Mesodermal cell (in vitro differentiated cells): ENCODE measurements around the gene MRPS18C. TPM values are rescaled to one million over a fixed set of nuclear protein-coding genes. Genes with fewer than 3 reads are reported as not detected.

ENCODE experiments used
- H3K27ac ChIP-seq: 2 replicates; pipeline ENCODE4 v1.7.0; 2013; ENCODE audit warnings: mild to moderate bottlenecking, low read depth, low read length, moderate library complexity; ENCODE audit not compliant: severe bottlenecking
- H3K36me3 ChIP-seq: 2 replicates; pipeline ENCODE4 v1.7.1; 2013; ENCODE audit warnings: mild to moderate bottlenecking, low read length, moderate library complexity; ENCODE audit not compliant: control insufficient read depth, insufficient read depth
- H3K4me1 ChIP-seq: one replicate; pipeline ENCODE4 v1.7.1; 2013; ENCODE audit warnings: mild to moderate bottlenecking, low read length; ENCODE audit not compliant: insufficient read depth, control insufficient read depth, poor library complexity, severe bottlenecking
- H3K4me3 ChIP-seq: 2 replicates; pipeline ENCODE4 v1.7.0; 2013; ENCODE audit warnings: low read length, control low read depth, mild to moderate bottlenecking; ENCODE audit not compliant: insufficient read depth, poor library complexity, severe bottlenecking; ENCODE audit errors: extremely low read depth
- H3K9me3 ChIP-seq: 2 replicates; pipeline ENCODE4 v1.7.1; 2013; ENCODE audit warnings: mild to moderate bottlenecking, low read length, moderate library complexity; ENCODE audit not compliant: control insufficient read depth
- WGBS, 2 experiments: methylation state at CpG; one replicate each; pipeline ENCODE4 v1.1.5; 2013; ENCODE audit warnings: missing lambda C conversion rate in 2 of 2; ENCODE audit not compliant: insufficient coverage in 2 of 2; 5-methylcytosine and 5-hydroxymethylcytosine counted together
- polyA plus RNA-seq, 2 experiments: library from polyadenylated mRNA; stranded (reverse); fragments of 50-300 nt; gene quantifications; one replicate each; pipeline ENCODE4 v1.2.3, GENCODE V29; 2013

The MRPS18C gene
- polyA plus RNA-seq (2013, experiment 1 of 2) = 55.5 TPM
- polyA plus RNA-seq (2013, experiment 2 of 2) = 59.8 TPM

DNA sequence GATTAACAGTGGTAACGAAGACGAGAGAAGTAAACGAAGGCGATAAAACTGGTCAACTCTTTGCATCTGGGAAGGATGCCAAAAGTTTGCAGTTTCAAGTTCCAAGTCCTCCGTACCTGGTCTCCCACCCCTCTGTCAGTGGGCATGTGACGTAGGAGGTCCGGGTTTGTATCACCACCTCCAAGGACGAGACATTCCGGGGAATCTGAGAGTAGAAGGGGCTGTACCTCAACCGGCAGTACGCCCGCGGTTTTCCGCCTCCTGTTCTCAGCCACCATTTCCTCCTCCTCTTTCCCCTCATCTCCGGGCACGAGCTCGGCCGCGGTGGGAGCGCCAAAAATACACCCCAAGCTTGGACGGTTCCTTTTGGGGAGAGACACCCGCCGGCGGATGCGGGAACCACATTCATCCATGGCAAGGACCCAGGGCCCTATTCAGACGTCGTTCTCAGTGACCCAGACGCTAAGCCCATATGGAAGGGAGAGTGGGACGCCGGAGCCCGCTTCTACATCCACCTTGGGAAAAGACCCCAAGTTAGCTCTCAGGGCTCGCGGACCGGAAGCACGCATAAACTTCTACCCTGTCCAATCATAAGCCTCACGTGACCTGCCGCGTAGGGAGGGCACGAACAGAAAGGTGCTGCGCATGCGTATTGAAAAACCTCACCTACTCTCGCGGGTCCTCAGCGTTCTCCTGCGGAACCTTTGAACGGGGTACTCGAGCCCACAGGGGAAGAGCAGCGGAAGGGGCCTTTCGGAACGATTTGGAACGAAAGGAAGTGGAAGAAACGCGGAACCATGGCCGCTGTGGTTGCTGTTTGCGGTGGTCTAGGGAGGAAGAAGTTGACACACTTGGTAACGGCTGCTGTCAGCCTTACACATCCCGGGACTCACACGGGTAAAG, at the start of gene MRPS18C, which contains the start of gene HELQ:
Gene MRPS18C (plus strand): TSS at position 778 of the 903 bp plus-strand sequence. CDS start 20 bp downstream, at position 798.
Gene HELQ (minus strand): TSS at position 543 of the 903 bp plus-strand sequence. CDS start 130 bp downstream, at position 413.
- Histone ChIP-seq H3K4me3 (peak within 1 kb of the TSS; percentile 91), H3K4me1 (no peaks in the 10 kb centered on the region), H3K27ac (peak within 1 kb of the TSS; percentile 97), H3K36me3 (peaks cover 44% of the 10 kb centered on the region), H3K9me3 (no peaks in the 10 kb centered on the region)
- WGBS, 2 experiments = 0 to 1% methylated on average over 45 to 52 of the region's 58 CpGs

DNA sequence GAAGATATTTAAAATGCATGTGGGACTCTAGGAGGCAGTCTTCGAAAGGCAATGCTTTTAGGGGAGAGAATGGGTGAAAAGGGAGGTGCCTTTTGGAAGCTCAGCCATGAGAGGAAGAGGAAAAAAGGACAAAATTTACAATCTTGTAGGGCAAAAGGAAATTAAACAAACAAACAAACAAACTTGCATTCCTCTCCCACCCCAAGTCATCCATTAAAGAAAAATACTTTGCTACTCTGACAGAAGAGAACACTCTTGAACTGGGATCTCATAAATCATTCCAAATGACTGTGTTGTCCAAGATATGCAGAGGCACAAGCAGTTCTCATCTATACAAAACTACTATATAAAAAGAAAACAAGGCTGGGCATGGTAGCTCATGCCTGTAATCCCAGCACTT, 47.0 kb upstream of the MRPS18C start:
- H3K4me1 ChIP-seq = peaks cover 3% of the 10 kb centered on the region

DNA sequence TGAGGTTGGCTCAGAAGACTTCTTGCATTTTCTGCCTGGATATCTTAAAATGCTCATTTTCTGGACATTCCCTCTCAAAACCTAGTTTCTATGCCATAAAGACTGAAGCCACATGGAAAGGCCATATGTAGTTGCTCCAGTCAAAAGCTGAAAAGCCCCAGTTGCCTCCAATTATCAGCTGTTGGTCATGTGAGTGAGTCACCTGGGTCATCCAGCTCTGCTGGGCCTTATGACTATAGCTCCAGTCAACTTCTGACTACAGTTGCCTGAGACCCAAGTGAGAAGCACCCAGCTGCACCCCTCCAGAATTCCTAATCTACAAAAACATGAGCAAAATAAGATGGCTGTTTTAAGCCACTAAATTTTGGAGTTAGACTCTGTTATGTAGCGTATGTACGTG, 42.2 kb upstream of the MRPS18C start:
- H3K4me3 ChIP-seq = no peak overlapping the region
- peaks cover 6% of the 10 kb centered on the region for H3K4me1 ChIP-seq
- H3K36me3 ChIP-seq = peaks cover 24% of the 10 kb centered on the region
- WGBS, 2 experiments = 100% methylated on average over 2 of the region's 2 CpGs; no CpG with 5 or more reads in 1 of the 2 experiments
- no peak overlapping the region for H3K27ac ChIP-seq
- no peaks in the 10 kb centered on the region for H3K9me3 ChIP-seq

More for the DNA sequence above, 47.0 kb upstream of the MRPS18C start:
- WGBS, 2 experiments = 100% methylated on average over 1 of the region's 1 CpG
- Histone ChIP-seq H3K9me3 (no peaks in the 10 kb centered on the region), H3K4me3 (no peak overlapping the region), H3K27ac (no peak overlapping the region), H3K36me3 (peaks cover 23% of the 10 kb centered on the region)

DNA sequence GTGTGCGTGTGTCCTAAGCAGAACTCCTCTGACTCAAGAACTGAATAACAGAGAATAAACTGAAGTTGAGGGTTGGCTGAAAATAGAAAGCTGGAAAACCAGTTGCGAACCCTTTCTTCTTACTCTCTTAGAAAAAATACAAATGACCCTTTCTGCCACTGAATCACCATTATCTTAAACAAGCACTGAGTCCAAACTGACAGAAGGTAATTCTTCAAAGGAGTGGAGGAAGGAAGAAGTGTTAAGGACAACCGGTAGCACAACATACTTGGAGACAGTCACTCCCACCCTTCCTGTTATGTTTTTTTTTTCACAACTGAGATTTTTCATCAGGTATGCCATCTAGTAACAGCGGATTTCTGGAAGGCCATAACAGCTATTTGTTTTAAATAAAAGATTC, 38.3 kb upstream of the MRPS18C start:
- H3K4me3 ChIP-seq = no peak overlapping the region
- H3K9me3 ChIP-seq = no peaks in the 10 kb centered on the region
- H3K36me3 ChIP-seq = peaks cover 31% of the 10 kb centered on the region
- 67% methylated on average over 1 of the region's 4 CpGs; no CpG with 5 or more reads in 1 of the 2 experiments for WGBS, 2 experiments
- H3K27ac ChIP-seq = no peak overlapping the region
- H3K4me1 ChIP-seq = peaks cover 6% of the 10 kb centered on the region

DNA sequence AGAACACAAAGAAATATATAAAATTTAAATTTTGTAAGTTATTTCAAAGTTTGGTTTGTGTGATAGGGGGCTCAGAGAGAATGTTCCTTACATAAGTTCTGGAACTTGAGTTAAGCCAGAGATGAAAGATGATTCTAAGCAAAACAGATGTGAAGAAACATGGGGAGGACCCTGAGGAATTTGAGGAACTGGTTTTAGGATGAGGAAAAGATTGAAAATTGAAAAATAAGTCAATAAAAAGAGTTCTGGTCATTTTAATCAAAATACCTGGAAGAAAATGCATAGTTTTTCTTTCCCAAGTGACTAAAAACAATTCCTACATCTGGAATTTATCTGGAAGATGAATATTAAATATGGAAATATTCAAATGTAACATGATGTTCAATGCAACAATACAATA, 37.6 kb upstream of the MRPS18C start:
- Histone ChIP-seq H3K36me3 (peaks cover 28% of the 10 kb centered on the region), H3K4me1 (peaks cover 6% of the 10 kb centered on the region), H3K9me3 (no peaks in the 10 kb centered on the region), H3K27ac (no peak overlapping the region), H3K4me3 (no peak overlapping the region)

DNA sequence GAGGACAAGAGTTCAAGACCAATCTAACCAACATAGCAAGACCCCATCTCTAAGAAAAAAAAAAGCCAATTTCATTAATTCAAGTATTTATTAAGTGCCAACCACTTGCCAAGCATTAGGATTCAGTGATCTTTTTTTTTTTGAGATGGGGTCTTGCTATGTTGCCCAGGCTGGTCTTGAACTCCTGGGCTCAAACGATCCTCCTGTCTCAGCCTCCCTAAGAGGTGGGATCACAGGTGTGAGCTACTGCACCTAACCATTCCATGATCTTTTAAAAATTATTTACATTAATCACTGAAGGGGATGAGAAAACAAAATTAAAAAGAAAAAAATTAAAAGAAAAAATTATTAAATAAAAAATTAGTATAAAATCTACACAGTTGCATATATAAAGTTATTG, 24.7 kb upstream of the MRPS18C start:
- Histone ChIP-seq H3K9me3 (no peaks in the 10 kb centered on the region), H3K36me3 (peaks cover 16% of the 10 kb centered on the region), H3K27ac (no peak overlapping the region), H3K4me3 (no peak overlapping the region), H3K4me1 (no peaks in the 10 kb centered on the region)
- no CpG with 5 or more reads among the region's 1 CpG for WGBS, 2 experiments

DNA sequence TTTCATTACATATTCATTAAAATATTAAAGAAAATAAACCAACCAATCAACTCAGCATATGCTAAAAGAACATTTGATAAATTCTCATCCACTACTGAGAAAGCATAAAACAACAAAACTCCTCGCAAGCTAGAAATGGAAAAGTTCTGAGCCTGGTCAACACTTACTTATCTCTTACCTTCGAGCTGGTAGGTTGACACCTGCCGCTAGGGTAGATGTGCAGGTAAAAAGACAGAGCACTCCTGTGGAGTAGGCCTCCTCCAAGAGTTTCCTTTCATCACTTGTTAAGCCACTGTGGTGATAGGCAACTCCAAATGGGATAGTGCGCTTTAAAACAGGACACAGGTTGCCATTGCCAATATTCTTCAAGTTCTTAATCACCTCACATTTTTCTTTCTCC, 19.2 kb upstream of the MRPS18C start:
- Histone ChIP-seq H3K9me3 (no peaks in the 10 kb centered on the region), H3K4me1 (no peaks in the 10 kb centered on the region), H3K36me3 (peaks cover 19% of the 10 kb centered on the region), H3K27ac (no peak overlapping the region), H3K4me3 (no peak overlapping the region)
- WGBS, 2 experiments = 100% methylated on average over 1 of the region's 4 CpGs

DNA sequence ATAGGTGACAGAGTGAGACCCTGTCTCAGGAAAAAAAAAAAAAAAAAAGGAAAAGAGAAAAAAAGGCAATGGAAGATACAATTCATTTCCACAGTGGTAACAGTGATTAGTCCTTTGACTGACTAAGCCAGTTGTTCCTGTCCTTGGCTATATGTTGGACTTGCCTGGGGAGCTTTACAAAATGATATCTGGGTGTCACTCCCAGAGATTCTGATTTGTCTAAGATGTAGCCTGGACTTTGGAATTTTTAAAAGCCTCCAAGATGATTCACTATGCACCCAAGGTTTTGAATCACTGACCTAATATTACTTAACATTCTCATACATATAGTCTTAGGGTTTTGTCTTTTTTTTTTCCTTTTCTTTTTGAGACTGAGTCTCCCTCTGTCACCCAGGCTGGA, 17.1 kb upstream of the MRPS18C start:
- Histone ChIP-seq H3K9me3 (no peaks in the 10 kb centered on the region), H3K4me3 (no peak overlapping the region), H3K36me3 (peaks cover 30% of the 10 kb centered on the region), H3K27ac (no peak overlapping the region), H3K4me1 (no peaks in the 10 kb centered on the region)

DNA sequence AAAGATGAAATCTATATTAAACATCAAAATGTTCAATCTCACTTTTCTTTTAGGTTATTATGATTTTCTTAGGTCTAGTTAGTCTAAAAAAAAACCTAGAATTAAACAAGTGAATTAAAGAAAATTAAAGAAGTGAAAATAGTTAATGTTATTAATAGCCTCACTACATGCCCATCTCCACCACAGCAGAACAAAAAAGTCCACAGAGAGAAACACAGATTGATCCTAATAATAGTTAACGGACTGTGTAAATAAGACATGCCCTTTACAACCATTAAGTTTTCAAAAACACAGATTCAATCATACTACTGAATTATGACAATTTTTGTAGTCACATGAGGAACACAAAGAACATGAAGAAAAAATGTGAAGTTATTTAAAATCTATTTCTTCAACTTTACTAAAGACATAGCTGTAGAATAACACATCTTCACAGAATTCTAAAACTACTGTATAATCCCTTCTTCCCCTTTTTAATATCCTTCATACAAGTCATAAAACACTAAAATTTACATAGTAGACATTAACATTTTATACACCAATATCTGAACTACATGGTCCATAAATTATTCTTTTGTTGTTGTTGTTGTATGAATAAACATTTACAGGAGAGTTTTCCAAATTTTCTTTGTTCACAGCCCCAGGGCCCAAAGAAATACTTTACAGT, 15.6 kb upstream of the MRPS18C start:
- Histone ChIP-seq H3K27ac (no peak overlapping the region), H3K9me3 (no peaks in the 10 kb centered on the region), H3K4me3 (no peak overlapping the region), H3K4me1 (no peaks in the 10 kb centered on the region), H3K36me3 (peaks cover 28% of the 10 kb centered on the region)
- 100% methylated on average over 1 of the region's 1 CpG; no CpG with 5 or more reads in 1 of the 2 experiments for WGBS, 2 experiments

DNA sequence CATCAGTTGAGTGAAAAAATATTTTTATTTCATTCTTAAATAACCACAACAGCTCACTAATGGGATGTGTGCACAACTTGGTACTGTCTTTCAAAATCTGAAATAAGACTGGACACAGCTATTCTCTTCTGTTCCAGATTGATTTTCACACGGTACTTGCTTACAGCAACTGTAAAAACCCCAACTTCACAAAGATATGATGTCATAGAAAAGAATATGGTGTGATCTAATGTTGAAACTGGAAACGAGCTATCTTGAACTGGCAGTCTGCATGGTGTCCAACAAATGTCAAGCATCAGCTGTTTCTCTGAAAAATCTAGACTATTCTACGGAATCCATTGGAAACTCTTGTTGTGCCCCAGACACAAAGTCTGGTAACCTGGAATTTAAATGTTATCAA, 15.0 kb upstream of the MRPS18C start:
- Histone ChIP-seq H3K4me1 (no peaks in the 10 kb centered on the region), H3K4me3 (no peak overlapping the region), H3K27ac (no peak overlapping the region), H3K36me3 (peaks cover 28% of the 10 kb centered on the region), H3K9me3 (no peaks in the 10 kb centered on the region)
- WGBS, 2 experiments = 60 to 100% methylated on average over 1 of the region's 3 CpGs
